Measurements from ENCODE around the gene DMTF1. TPM values are rescaled to one million over a fixed set of nuclear protein-coding genes. Genes with fewer than 3 reads are reported as not detected.

DMTF1 gene
- total and polyA plus RNA-seq, 2 of the 8 experiments (the other 6 are each of a cell fraction or from before 2014, with no cell fraction given), result 86.0 to 115 TPM

- Histone ChIP-seq H3K4me2 (ENCODE audit: insufficient read depth in 1 of 2, low read depth in 2 of 2, low read length in 2 of 2) (no peak overlapping the region), H3K79me2 (ENCODE audit: control insufficient read depth in 1 of 2, insufficient read depth in 2 of 2, low read length in 2 of 2) (no peaks in the 10 kb centered on the region), H4K20me1 (replicated peaks in 1 of 2; ENCODE audit: control insufficient read depth in 1 of 2, insufficient read depth in 2 of 2, low read length in 2 of 2) (peaks cover 2 to 7% of the 10 kb centered on the region in 2 experiments), H3K14ac (ENCODE audit: insufficient read length) (no peak overlapping the region), H3K9me3 (ENCODE audit: insufficient read depth in 2 of 2, low read depth in 1 of 2, low read length in 1 of 2) (no peaks in the 10 kb centered on the region), H3K4me1 (replicated peaks in 1 of 4; ENCODE audit: control insufficient read depth in 3 of 4, insufficient read depth in 4 of 4, low read length in 3 of 4) (no peaks in the 10 kb centered on the region), H4K5ac (ENCODE audit: insufficient read length, low read depth, low read length) (no peak overlapping the region), H2BK12ac (ENCODE audit: low read depth, low read length) (no peak overlapping the region), H3K36me3 (ENCODE audit: control insufficient read depth in 2 of 4, insufficient read depth in 4 of 4, low read length in 3 of 4) (peaks cover 29 to 98% (median 81%) of the 10 kb centered on the region in 4 experiments), H3K56ac (replicated peaks; ENCODE audit: insufficient read length, low read depth, low read length) (no peak overlapping the region), H3K4ac (replicated peaks; ENCODE audit: insufficient read length, low read depth, low read length) (no peak overlapping the region), H4K91ac (replicated peaks; ENCODE audit: insufficient read length, low read length) (no peak overlapping the region), H3K18ac (ENCODE audit: extremely low read depth, low read length) (no peak overlapping the region), H2BK15ac (ENCODE audit: low read length) (no peak overlapping the region), H3K4me3 (ENCODE audit: extremely low read depth in 1 of 4, insufficient read depth in 2 of 4, low read depth in 3 of 4, low read length in 4 of 4) (no peak overlapping the region), H2BK5ac (ENCODE audit: low read depth, low read length) (no peak overlapping the region), H2AK5ac (ENCODE audit: low read depth, low read length) (no peak overlapping the region), H3K23me2 (ENCODE audit: low read depth, low read length) (no peaks in the 10 kb centered on the region), H3K23ac (ENCODE audit: insufficient read length) (no peak overlapping the region), H2AFZ (ENCODE audit: low read length) (no peak overlapping the region), H3K79me1 (ENCODE audit: low read depth, low read length) (no peaks in the 10 kb centered on the region; the same call in 1 of the 2 replicates), H4K8ac (ENCODE audit: extremely low read depth, insufficient read depth, low read length) (no peak overlapping the region), H3K27me3 (replicated peaks in 1 of 4; ENCODE audit: control insufficient read depth in 3 of 4, extremely low read depth in 1 of 4, insufficient read depth in 3 of 4, low read length in 3 of 4) (no peaks in the 10 kb centered on the region), H3K9ac (replicated peaks in 1 of 4; ENCODE audit: extremely low read depth in 1 of 4, low read depth in 3 of 4, low read length in 3 of 4) (no peak overlapping the region), H3K27ac (ENCODE audit: low read depth, low read length) (no peak overlapping the region), H2BK120ac (replicated peaks; ENCODE audit: low read depth, low read length) (no peak overlapping the region), H2BK20ac (ENCODE audit: low read length) (no peak overlapping the region)
- DNase-seq (ENCODE audit: low read depth in 1 of 2, low spot score in 2 of 2) (no peak), FAIRE-seq (no peak)
- CTCF ChIA-PET (ENCODE audit: partially characterized antibody), result no interaction called here
- WGBS, 2 experiments (ENCODE audit: extremely low coverage in 1 of 2, insufficient coverage in 1 of 2, insufficient read length in 1 of 2, insufficient replicate concordance in 2 of 2, low coverage in 1 of 2, low lambda C conversion rate in 2 of 2, missing lambda C conversion rate in 1 of 2), result 89% methylated on average over 2 of the region's 2 CpGs; no CpG with 5 or more reads in 1 of the 2 experiments
- POLR2A ChIA-PET (ENCODE audit: partially characterized antibody), result interaction anchor here (1.1 kb wide), 1 partner anchor 9 kb away, joined by 4 read pairs; no protein-coding TSS in a partner anchor
- TF ChIP-seq SP2 (IDR thresholded peaks at IDR 0.05; ENCODE audit: low read length) (no peak), SIN3A (conservative IDR thresholded peaks at IDR 0.05 in 1 of 2, IDR thresholded peaks at IDR 0.05 in 1 of 2; ENCODE audit: low read depth in 1 of 2, low read length in 2 of 2) (no peak), SIX5 (IDR thresholded peaks at IDR 0.05; ENCODE audit: low read depth, low read length) (no peak), TAF7 (optimal IDR thresholded peaks at IDR 0.05; ENCODE audit: borderline replicate concordance, low read depth, low read length) (no peak), POLR2A (IDR thresholded peaks at IDR 0.05; ENCODE audit: control extremely low read depth in 1 of 2, low read depth in 2 of 2, low read length in 2 of 2) (no peak), MAX (IDR thresholded peaks at IDR 0.05) (no peak), GABPA (IDR thresholded peaks at IDR 0.05; ENCODE audit: borderline replicate concordance, insufficient read depth, low read length) (no peak), NRF1 (IDR thresholded peaks at IDR 0.05; ENCODE audit: low read depth, low read length) (no peak), PHF8 (conservative IDR thresholded peaks at IDR 0.05; ENCODE audit: low read depth, low read length) (no peak), BACH1 (IDR thresholded peaks at IDR 0.05; ENCODE audit: low read length) (no peak), HDAC2 (IDR thresholded peaks at IDR 0.05; ENCODE audit: borderline replicate concordance in 1 of 2, low read depth in 2 of 2, low read length in 2 of 2) (no peak)
Observed at GRCh38 chr7:87188930-87189329, 36.7 kb downstream of the DMTF1 start.
